HepG2 (cell line): Measurements from ENCODE around the gene RNF4. TPM values are rescaled to one million over a fixed set of nuclear protein-coding genes. Genes with fewer than 3 reads are reported as not detected.
A peak's percentile ranks its signal among the peaks of the same experiment; 100 is the strongest.

Source experiments
- CEBPB ChIP-seq: IDR thresholded peaks from 2 replicates; pipeline ENCODE4 v1.6.1; 2011; ENCODE audit warnings: low read depth, low read length, improper control_type of control experiment, borderline replicate concordance
- HNF4G ChIP-seq, 2 experiments: sonication (generic) in 1 of 2; formaldehyde crosslinking in 1 of 2; IDR thresholded peaks; 2 replicates each; pipeline versions ENCODE4 v1.4.0 to v1.6.1; 2011 to 2020; ENCODE audit warnings: borderline replicate concordance in 2 of 2, low read depth in 2 of 2, mild to moderate bottlenecking in 2 of 2, low read length in 1 of 2, missing genetic modification reagents in 1 of 2, moderate library complexity in 1 of 2
- KLF6 ChIP-seq: IDR thresholded peaks from 2 replicates; pipeline ENCODE4 v1.8.0; 2016; ENCODE audit warnings: missing biosample characterization, missing genetic modification reagents
- MIER2 ChIP-seq: IDR thresholded peaks from 2 replicates; pipeline ENCODE4 v1.6.1; 2016; ENCODE audit warnings: missing biosample characterization, missing genetic modification reagents
- NCOR1 ChIP-seq: fragments of 200-600 bp; sonication (generic); IDR thresholded peaks from 2 replicates; pipeline ENCODE4 v1.7.0; 2017; ENCODE audit warnings: antibody characterized with exemption, low read length, borderline replicate concordance
- REPIN1 ChIP-seq: sonication (generic); formaldehyde crosslinking; IDR thresholded peaks from 2 replicates; pipeline ENCODE4 v1.8.0; 2022; ENCODE audit warnings: missing genetic modification reagents, low read depth, mild to moderate bottlenecking, borderline replicate concordance
- RNF2 ChIP-seq: fragments of 450-650 bp; conservative IDR thresholded peaks from 2 replicates; pipeline ENCODE4 v1.6.1; 2016; ENCODE audit warnings: low read depth
- RXRA ChIP-seq: sonication (generic); formaldehyde crosslinking; IDR thresholded peaks from 2 replicates; pipeline ENCODE4 v1.5.1; 2020; ENCODE audit warnings: missing genetic modification reagents
- TBX3 ChIP-seq: fragments of 450-650 bp; IDR thresholded peaks from 2 replicates; pipeline ENCODE4 v1.6.1; 2017; ENCODE audit warnings: antibody characterized with exemption, mild to moderate bottlenecking, inconsistent platforms, borderline replicate concordance
- TGIF2 ChIP-seq: IDR thresholded peaks from 2 replicates; pipeline ENCODE4 v1.6.1; 2016; ENCODE audit warnings: control low read depth, missing compliant biosample characterization
- ZKSCAN8 ChIP-seq: IDR thresholded peaks from 2 replicates; pipeline ENCODE4 v1.6.1; 2016; ENCODE audit warnings: borderline replicate concordance, missing genetic modification reagents, missing compliant biosample characterization
- ZNF124 ChIP-seq: sonication (generic); formaldehyde crosslinking; IDR thresholded peaks from 2 replicates; pipeline ENCODE4 v1.4.0; 2020; ENCODE audit warnings: missing genetic modification reagents
- ZNF709 ChIP-seq: sonication (generic); formaldehyde crosslinking; IDR thresholded peaks from 2 replicates; pipeline ENCODE4 v1.5.0; 2020; ENCODE audit warnings: mild to moderate bottlenecking, missing genetic modification reagents
- ZNF788 ChIP-seq: sonication (generic); formaldehyde crosslinking; IDR thresholded peaks from 2 replicates; pipeline ENCODE4 v1.5.0; 2020; ENCODE audit warnings: mild to moderate bottlenecking, missing genetic modification reagents, borderline replicate concordance
- ZNF879 ChIP-seq: sonication (generic); formaldehyde crosslinking; IDR thresholded peaks from 2 replicates; pipeline ENCODE4 v1.8.1; 2023; ENCODE audit warnings: missing genetic modification reagents
- ZSCAN25 ChIP-seq: sonication (generic); formaldehyde crosslinking; IDR thresholded peaks from 2 replicates; pipeline ENCODE4 v1.8.0; 2022; ENCODE audit warnings: mild to moderate bottlenecking, missing genetic modification reagents
- polyA plus RNA-seq, 8 experiments: library from polyadenylated mRNA; depleted of rRNA in 3 of 8; stranded (reverse) in 7 of 8; unstranded in 1 of 8; fragments of >200 nt; fragmentation: Illumina TruSeq in 4 of 8; extraction: Trizol in 4 of 8; gene quantifications; 2 replicates each; pipeline versions ENCODE4 v1.2.1 to v1.2.3, GENCODE V29; 2011 to 2016; ENCODE audit warnings: low read depth in 4 of 8, missing spikeins in 1 of 8, mixed read lengths in 1 of 8; ENCODE audit not compliant: insufficient read depth in 1 of 8
- total RNA-seq, 5 experiments: library from RNA; depleted of rRNA; stranded (reverse); fragments of >200 nt; fragmentation: Illumina TruSeq; extraction: Trizol; gene quantifications; 2 replicates each; pipeline ENCODE4 v1.2.3, GENCODE V29; 2016; ENCODE audit warnings: low read depth in 1 of 5
- TF ChIP-seq, protein P1 (sequence below), 2 experiments: sonication (generic) in 1 of 2; formaldehyde crosslinking in 1 of 2; IDR thresholded peaks; 2 replicates each; pipeline versions ENCODE4 v1.5.1 to v1.6.1; 2011 to 2020; ENCODE audit warnings: borderline replicate concordance in 1 of 2, low read depth in 1 of 2, low read length in 1 of 2, mild to moderate bottlenecking in 1 of 2, missing genetic modification reagents in 1 of 2, moderate library complexity in 1 of 2
- TF ChIP-seq, protein P2 (sequence below): sonication (generic); formaldehyde crosslinking; IDR thresholded peaks from 2 replicates; pipeline ENCODE4 v1.8.0; 2022; ENCODE audit warnings: missing genetic modification reagents, mild to moderate bottlenecking, inconsistent platforms, borderline replicate concordance
- TF ChIP-seq, protein P3 (sequence below): sonication (generic); formaldehyde crosslinking; IDR thresholded peaks from 2 replicates; pipeline ENCODE4 v1.4.0; 2020; ENCODE audit warnings: missing genetic modification reagents
- TF ChIP-seq, protein P4 (sequence below): sonication (generic); IDR thresholded peaks from 2 replicates; pipeline ENCODE4 v1.6.1; 2016; ENCODE audit warnings: low read depth, borderline replicate concordance
- TF ChIP-seq, protein P5 (sequence below): sonication (generic); formaldehyde crosslinking; conservative IDR thresholded peaks from 2 replicates; pipeline ENCODE4 v1.8.0; 2022; ENCODE audit warnings: mild to moderate bottlenecking, moderate library complexity, missing genetic modification reagents

The RNF4 gene
- total and polyA plus RNA-seq, 2 of the 13 experiments (the other 11 are each of a cell fraction or from before 2014, with no cell fraction given), result 38.1 to 45.1 TPM

DNA sequence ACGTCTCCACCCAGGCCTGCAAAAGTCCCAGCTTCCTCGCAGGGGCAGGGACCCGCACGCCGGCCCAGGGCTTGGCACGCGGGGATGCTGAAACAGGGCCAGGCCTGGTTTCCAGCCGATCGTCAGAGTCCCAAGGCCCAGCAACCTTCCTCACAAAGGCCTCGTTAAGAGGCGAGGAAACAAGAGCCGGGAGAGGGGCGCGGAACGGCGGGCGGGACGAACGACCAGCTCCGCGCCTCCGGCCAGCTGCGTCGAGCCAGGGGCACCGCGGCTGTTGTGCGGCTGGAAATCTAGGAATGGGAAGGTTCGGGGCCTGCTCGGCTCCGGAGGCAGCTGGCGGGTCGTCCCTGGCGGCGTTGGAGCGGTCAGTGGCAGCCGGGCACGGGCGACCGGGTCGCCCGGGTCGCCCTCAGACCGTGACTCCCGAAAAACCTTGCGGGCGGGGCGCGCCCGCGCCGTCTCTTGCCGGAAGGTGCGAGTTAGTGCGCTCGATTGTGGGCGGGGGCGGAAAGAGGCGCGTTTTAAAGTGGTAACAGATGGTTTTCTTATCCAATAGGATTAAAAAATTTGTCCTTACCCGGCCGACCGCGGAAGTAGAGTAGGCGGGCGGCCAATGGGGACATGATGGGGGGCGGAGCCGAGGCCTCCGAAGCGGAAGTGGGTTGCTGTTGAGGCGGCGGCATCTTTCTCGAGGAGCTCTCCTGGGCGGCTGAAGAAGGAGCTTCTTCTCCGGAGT, at the start of gene RNF4 (continued):
- TF ChIP-seq, protein P1, sequence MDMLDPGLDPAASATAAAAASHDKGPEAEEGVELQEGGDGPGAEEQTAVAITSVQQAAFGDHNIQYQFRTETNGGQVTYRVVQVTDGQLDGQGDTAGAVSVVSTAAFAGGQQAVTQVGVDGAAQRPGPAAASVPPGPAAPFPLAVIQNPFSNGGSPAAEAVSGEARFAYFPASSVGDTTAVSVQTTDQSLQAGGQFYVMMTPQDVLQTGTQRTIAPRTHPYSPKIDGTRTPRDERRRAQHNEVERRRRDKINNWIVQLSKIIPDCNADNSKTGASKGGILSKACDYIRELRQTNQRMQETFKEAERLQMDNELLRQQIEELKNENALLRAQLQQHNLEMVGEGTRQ (IDR thresholded peaks at IDR 0.05; ENCODE audit: low read depth, low read length), result no peak
- TF ChIP-seq, protein P1 (CRISPR knock-in tag; IDR thresholded peaks at IDR 0.05; ENCODE audit: borderline replicate concordance), result no peak; the same call in 1 of the 2 replicates
- no peak for TF ChIP-seq CEBPB
- TF ChIP-seq, protein P2, sequence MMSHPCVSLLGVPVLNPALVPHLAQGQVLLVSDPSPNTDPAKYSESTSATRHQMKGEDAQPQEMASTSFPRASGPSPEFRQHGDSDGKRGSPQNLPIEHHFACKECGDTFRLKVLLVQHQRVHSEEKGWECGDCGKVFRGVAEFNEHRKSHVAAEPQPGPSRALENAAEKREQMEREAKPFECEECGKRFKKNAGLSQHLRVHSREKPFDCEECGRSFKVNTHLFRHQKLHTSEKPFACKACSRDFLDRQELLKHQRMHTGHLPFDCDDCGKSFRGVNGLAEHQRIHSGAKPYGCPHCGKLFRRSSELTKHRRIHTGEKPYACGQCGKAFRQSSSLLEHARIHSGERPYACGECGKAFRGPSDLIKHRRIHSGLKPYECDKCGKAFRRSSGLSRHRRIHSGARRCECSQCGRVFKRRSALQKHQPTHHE (CRISPR knock-in tag), result no peak
- peak; percentile 59; the same call in 1 of the 2 replicates for TF ChIP-seq TBX3
- TF ChIP-seq ZNF879 (CRISPR knock-in tag), result peak; percentile 3; the same call in 1 of the 2 replicates
- TF ChIP-seq, protein P3, sequence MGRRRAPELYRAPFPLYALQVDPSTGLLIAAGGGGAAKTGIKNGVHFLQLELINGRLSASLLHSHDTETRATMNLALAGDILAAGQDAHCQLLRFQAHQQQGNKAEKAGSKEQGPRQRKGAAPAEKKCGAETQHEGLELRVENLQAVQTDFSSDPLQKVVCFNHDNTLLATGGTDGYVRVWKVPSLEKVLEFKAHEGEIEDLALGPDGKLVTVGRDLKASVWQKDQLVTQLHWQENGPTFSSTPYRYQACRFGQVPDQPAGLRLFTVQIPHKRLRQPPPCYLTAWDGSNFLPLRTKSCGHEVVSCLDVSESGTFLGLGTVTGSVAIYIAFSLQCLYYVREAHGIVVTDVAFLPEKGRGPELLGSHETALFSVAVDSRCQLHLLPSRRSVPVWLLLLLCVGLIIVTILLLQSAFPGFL (CRISPR knock-in tag), result no peak
- TF ChIP-seq KLF6 (CRISPR knock-in tag), result no peak
- TF ChIP-seq, protein P4, sequence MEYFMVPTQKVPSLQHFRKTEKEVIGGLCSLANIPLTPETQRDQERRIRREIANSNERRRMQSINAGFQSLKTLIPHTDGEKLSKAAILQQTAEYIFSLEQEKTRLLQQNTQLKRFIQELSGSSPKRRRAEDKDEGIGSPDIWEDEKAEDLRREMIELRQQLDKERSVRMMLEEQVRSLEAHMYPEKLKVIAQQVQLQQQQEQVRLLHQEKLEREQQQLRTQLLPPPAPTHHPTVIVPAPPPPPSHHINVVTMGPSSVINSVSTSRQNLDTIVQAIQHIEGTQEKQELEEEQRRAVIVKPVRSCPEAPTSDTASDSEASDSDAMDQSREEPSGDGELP, result peak; percentile 23; the same call in 1 of the 2 replicates
- TF ChIP-seq RXRA (CRISPR knock-in tag), result no peak; the same call in 1 of the 2 replicates
- TF ChIP-seq TGIF2 (CRISPR knock-in tag), result peak; percentile 50; the same call in 1 of the 2 replicates
- TF ChIP-seq ZNF709 (CRISPR knock-in tag), result no peak
- no peak for TF ChIP-seq HNF4G (IDR thresholded peaks at IDR 0.05; ENCODE audit: borderline replicate concordance, low read depth, low read length)
- TF ChIP-seq HNF4G (CRISPR knock-in tag; IDR thresholded peaks at IDR 0.05; ENCODE audit: borderline replicate concordance, low read depth), result no peak
- TF ChIP-seq ZNF124 (CRISPR knock-in tag), result 0 out of 2 replicates have a peak, but pooled peaks have one; percentile 1
- TF ChIP-seq, protein P5, sequence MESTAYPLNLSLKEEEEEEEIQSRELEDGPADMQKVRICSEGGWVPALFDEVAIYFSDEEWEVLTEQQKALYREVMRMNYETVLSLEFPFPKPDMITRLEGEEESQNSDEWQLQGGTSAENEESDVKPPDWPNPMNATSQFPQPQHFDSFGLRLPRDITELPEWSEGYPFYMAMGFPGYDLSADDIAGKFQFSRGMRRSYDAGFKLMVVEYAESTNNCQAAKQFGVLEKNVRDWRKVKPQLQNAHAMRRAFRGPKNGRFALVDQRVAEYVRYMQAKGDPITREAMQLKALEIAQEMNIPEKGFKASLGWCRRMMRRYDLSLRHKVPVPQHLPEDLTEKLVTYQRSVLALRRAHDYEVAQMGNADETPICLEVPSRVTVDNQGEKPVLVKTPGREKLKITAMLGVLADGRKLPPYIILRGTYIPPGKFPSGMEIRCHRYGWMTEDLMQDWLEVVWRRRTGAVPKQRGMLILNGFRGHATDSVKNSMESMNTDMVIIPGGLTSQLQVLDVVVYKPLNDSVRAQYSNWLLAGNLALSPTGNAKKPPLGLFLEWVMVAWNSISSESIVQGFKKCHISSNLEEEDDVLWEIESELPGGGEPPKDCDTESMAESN (CRISPR knock-in tag), result peak; percentile 34; the same call in 1 of the 2 replicates
- peak; percentile 62; the same call in 1 of the 2 replicates for TF ChIP-seq ZSCAN25
- no peak; the same call in 1 of the 2 replicates for TF ChIP-seq NCOR1
- 0 out of 2 replicates have a peak, but pooled peaks have one; percentile 14 for TF ChIP-seq ZKSCAN8 (CRISPR knock-in tag)
- no peak for TF ChIP-seq ZNF788 (CRISPR knock-in tag)
- peak; percentile 95 for TF ChIP-seq RNF2
- peak; percentile 37; the same call in 1 of the 2 replicates for TF ChIP-seq REPIN1 (CRISPR knock-in tag)
- peak; percentile 40; the same call in 1 of the 2 replicates for TF ChIP-seq MIER2 (CRISPR knock-in tag)
